H9 (cell line): Measurements from ENCODE around the gene PLAGL1. TPM values are rescaled to one million over a fixed set of nuclear protein-coding genes. Genes with fewer than 3 reads are reported as not detected.

Experiments used
- DNase-seq: peaks from one replicate; pipeline ENCODE4 v3.0.0-alpha.2; 2017
- H2AFZ ChIP-seq: one replicate; pipeline ENCODE4 v1.6.1; 2013; ENCODE audit warnings: mild to moderate bottlenecking, low read length, control low read depth, moderate library complexity
- H2AK5ac ChIP-seq: 2 replicates; pipeline ENCODE4 v1.6.1; 2013; ENCODE audit warnings: low read length, control low read depth, mixed read lengths; ENCODE audit not compliant: insufficient read length
- H2BK120ac ChIP-seq: one replicate; pipeline ENCODE4 v1.6.1; 2013; ENCODE audit warnings: low read depth, mild to moderate bottlenecking, low read length, control low read depth, inconsistent platforms; ENCODE audit not compliant: poor library complexity, severe bottlenecking
- H2BK12ac ChIP-seq: 2 replicates; pipeline ENCODE4 v1.6.1; 2013; ENCODE audit warnings: low read length, control low read depth, mixed read lengths, low read depth; ENCODE audit not compliant: insufficient read length
- H2BK15ac ChIP-seq: 2 replicates; pipeline ENCODE4 v1.6.1; 2013; ENCODE audit warnings: low read depth, low read length, control low read depth
- H2BK20ac ChIP-seq: one replicate; pipeline ENCODE4 v1.6.1; 2013; ENCODE audit warnings: low read depth, mild to moderate bottlenecking, low read length, control low read depth, inconsistent platforms; ENCODE audit not compliant: poor library complexity, severe bottlenecking
- H2BK5ac ChIP-seq: 2 replicates; pipeline ENCODE4 v1.6.1; 2013; ENCODE audit warnings: low read length, control low read depth, mixed read lengths; ENCODE audit not compliant: insufficient read length
- H3K14ac ChIP-seq: 2 replicates; pipeline ENCODE4 v1.6.1; 2013; ENCODE audit warnings: low read length, control low read depth; ENCODE audit not compliant: insufficient read depth
- H3K18ac ChIP-seq: 2 replicates; pipeline ENCODE4 v1.6.1; 2013; ENCODE audit warnings: low read depth, mild to moderate bottlenecking, mixed read lengths, low read length, control low read depth; ENCODE audit not compliant: insufficient read length
- H3K23ac ChIP-seq: 2 replicates; pipeline ENCODE4 v1.6.1; 2013; ENCODE audit warnings: low read length, control low read depth, mixed read lengths, low read depth; ENCODE audit not compliant: insufficient read length
- H3K23me2 ChIP-seq: 2 replicates; pipeline ENCODE4 v1.6.1; 2013; ENCODE audit warnings: low read depth, mild to moderate bottlenecking, mixed read lengths, low read length, control low read depth; ENCODE audit not compliant: insufficient read length, poor library complexity, severe bottlenecking
- H3K27ac ChIP-seq: 2 replicates; pipeline ENCODE4 v1.5.1; 2013; ENCODE audit warnings: low read length, control low read depth, mixed read lengths, low read depth; ENCODE audit not compliant: insufficient read length
- H3K27me3 ChIP-seq: 2 replicates; pipeline ENCODE4 v1.6.1; 2013; ENCODE audit warnings: low read length, control low read depth, inconsistent platforms; ENCODE audit not compliant: insufficient read depth
- H3K4ac ChIP-seq: 2 replicates; pipeline ENCODE4 v1.6.1; 2013; ENCODE audit warnings: low read depth, mild to moderate bottlenecking, control low read depth, inconsistent platforms, low read length, moderate library complexity
- H3K4me1 ChIP-seq: 2 replicates; pipeline ENCODE4 v1.6.1; 2013; ENCODE audit warnings: low read length, control low read depth, inconsistent platforms; ENCODE audit not compliant: insufficient read depth
- H3K4me2 ChIP-seq: 2 replicates; pipeline ENCODE4 v1.6.1; 2013; ENCODE audit warnings: low read length, control low read depth, mixed read lengths; ENCODE audit not compliant: insufficient read length, insufficient read depth
- H3K56ac ChIP-seq: 2 replicates; pipeline ENCODE4 v1.6.1; 2013; ENCODE audit warnings: low read depth, mild to moderate bottlenecking, mixed read lengths, low read length, control low read depth; ENCODE audit not compliant: insufficient read length
- H3K79me1 ChIP-seq: 2 replicates; pipeline ENCODE4 v1.6.1; 2013; ENCODE audit warnings: low read depth, mild to moderate bottlenecking, moderate library complexity, low read length, control low read depth, inconsistent platforms; ENCODE audit not compliant: insufficient read depth, poor library complexity, severe bottlenecking
- H3K79me2 ChIP-seq: 2 replicates; pipeline ENCODE4 v1.6.1; 2013; ENCODE audit warnings: low read length, control low read depth, inconsistent platforms; ENCODE audit not compliant: insufficient read depth
- H3K9ac ChIP-seq: 2 replicates; pipeline ENCODE4 v1.6.1; 2013; ENCODE audit warnings: low read length, control low read depth, mixed read lengths; ENCODE audit not compliant: insufficient read length; ENCODE audit errors: extremely low read depth
- H3K9me3 ChIP-seq: one replicate; pipeline ENCODE4 v1.6.1; 2013; ENCODE audit warnings: low read depth, low read length, inconsistent platforms; ENCODE audit not compliant: control insufficient read depth
- H3T11ph ChIP-seq: one replicate; pipeline ENCODE4 v1.6.1; 2013; ENCODE audit warnings: mild to moderate bottlenecking, low read length, control low read depth, inconsistent platforms
- H4K20me1 ChIP-seq: one replicate; pipeline ENCODE4 v1.6.1; 2013; ENCODE audit not compliant: control insufficient read depth, insufficient read length, insufficient read depth
- H4K5ac ChIP-seq: 2 replicates; pipeline ENCODE4 v1.6.1; 2013; ENCODE audit warnings: low read depth, mild to moderate bottlenecking, mixed read lengths, low read length, control low read depth; ENCODE audit not compliant: insufficient read length
- H4K8ac ChIP-seq: replicated peaks from 2 replicates; pipeline ENCODE4 v1.6.1; 2013; ENCODE audit warnings: low read length, control low read depth, mixed read lengths, low read depth; ENCODE audit not compliant: insufficient read length
- H4K91ac ChIP-seq: 2 replicates; pipeline ENCODE4 v1.6.1; 2013; ENCODE audit warnings: low read depth, mild to moderate bottlenecking, moderate library complexity, mixed read lengths, low read length, control low read depth; ENCODE audit not compliant: insufficient read length
- H3K27ac Mint-ChIP-seq, 3 experiments: 2 replicates in 2 of 3; 3 replicates in 1 of 3; pipeline ENCODE4 v1.8.0; 2020 to 2021; ENCODE audit warnings: mixed read lengths in 3 of 3, mild to moderate bottlenecking in 1 of 3, moderate library complexity in 1 of 3
- H3K27me3 Mint-ChIP-seq: 2 replicates; pipeline ENCODE4 v1.8.0; 2021; ENCODE audit warnings: low read depth, mild to moderate bottlenecking, moderate library complexity, mixed read lengths
- H3K36me3 Mint-ChIP-seq, 3 experiments: 2 replicates in 2 of 3; 3 replicates in 1 of 3; pipeline ENCODE4 v1.8.0; 2020 to 2021; ENCODE audit warnings: low read depth in 3 of 3, mixed read lengths in 3 of 3; ENCODE audit not compliant: insufficient read depth in 1 of 3
- H3K4me1 Mint-ChIP-seq, 2 experiments: 2 replicates each; pipeline ENCODE4 v1.8.0; 2020; ENCODE audit warnings: mixed read lengths in 2 of 2
- H3K4me3 Mint-ChIP-seq, 2 experiments: 2 replicates in 1 of 2; 3 replicates in 1 of 2; pipeline ENCODE4 v1.8.0; 2020 to 2021; ENCODE audit warnings: mild to moderate bottlenecking in 2 of 2, mixed read lengths in 2 of 2, moderate library complexity in 1 of 2
- H3K9me3 Mint-ChIP-seq, 2 experiments: 2 replicates in 1 of 2; 3 replicates in 1 of 2; pipeline ENCODE4 v1.8.0; 2020; ENCODE audit warnings: mild to moderate bottlenecking in 2 of 2, mixed read lengths in 2 of 2, moderate library complexity in 1 of 2
- WGBS: extraction: QIAGEN DNeasy Blood & Tissue Kit; methylation state at CpG from one replicate; pipeline ENCODE4 v1.1.7; 2013; ENCODE audit warnings: missing lambda C conversion rate, low lambda C conversion rate, mixed read lengths; ENCODE audit not compliant: insufficient read length; ENCODE audit errors: extremely low coverage; 5-methylcytosine and 5-hydroxymethylcytosine counted together
- total RNA-seq: library from RNA; stranded (reverse); gene quantifications from 2 replicates; pipeline ENCODE4 v1.2.1, GENCODE V29; 2021
- TF ChIP-seq, protein P1 (sequence below): fragments of 200-600 bp; sonication (generic); conservative IDR thresholded peaks from 3 replicates; pipeline ENCODE4 v1.8.0; 2021; ENCODE audit warnings: antibody characterized with exemption, mild to moderate bottlenecking

PLAGL1 gene
- total RNA-seq, 1 experiment from 2014 or later: 1.9 TPM

DNA sequence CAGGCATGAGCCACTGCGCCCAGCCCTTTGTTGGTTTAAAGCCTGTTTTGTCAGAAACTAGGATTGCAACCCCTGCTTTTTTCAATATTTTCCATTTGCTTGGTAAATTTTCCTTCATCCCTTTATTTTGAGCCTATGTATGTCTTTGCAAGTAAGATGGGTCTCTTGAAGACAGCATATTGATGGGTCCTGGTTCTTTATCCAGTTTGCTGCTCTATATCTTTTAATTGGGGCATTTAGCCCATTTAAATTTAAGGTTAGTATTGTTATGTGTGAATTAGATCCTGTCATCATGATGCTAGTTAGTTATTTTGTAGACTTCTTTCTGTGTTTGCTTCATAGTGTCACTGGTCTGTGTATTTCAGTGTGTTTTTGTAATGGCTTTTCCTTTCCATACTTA is 97.0 kb downstream of the PLAGL1 start:
- Histone ChIP-seq H2BK120ac (no peak overlapping the region), H3K4me1 (no peaks in the 10 kb centered on the region), H4K91ac (no peak overlapping the region), H3K56ac (no peak overlapping the region), H3K27ac (no peak overlapping the region), H3K27me3 (no peaks in the 10 kb centered on the region), H2BK5ac (no peak overlapping the region), H3K9ac (no peak overlapping the region), H2BK20ac (no peak overlapping the region), H2AFZ (no peak overlapping the region), H2BK12ac (no peak overlapping the region), H3K79me1 (no peaks in the 10 kb centered on the region), H4K8ac (no peak overlapping the region), H3K23ac (no peak overlapping the region), H4K20me1 (no peaks in the 10 kb centered on the region), H3K9me3 (no peaks in the 10 kb centered on the region), H2AK5ac (no peak overlapping the region), H3K23me2 (no peaks in the 10 kb centered on the region), H3K4me2 (no peak overlapping the region), H2BK15ac (no peak overlapping the region), H4K5ac (no peak overlapping the region), H3K18ac (no peak overlapping the region), H3K79me2 (no peaks in the 10 kb centered on the region), H3T11ph (no peak overlapping the region), H3K4ac (no peak overlapping the region), H3K14ac (no peak overlapping the region)
- Mint-ChIP-seq H3K4me1 (peaks cover 11 to 18% of the 10 kb centered on the region in 2 experiments), H3K36me3 (peaks cover 0 to 4% (median 0%) of the 10 kb centered on the region in 3 experiments; a peak in 4 of 7 replicates), H3K27me3 (no peaks in the 10 kb centered on the region; the same call in none of the 2 replicates), H3K9me3 (peaks cover 9 to 10% of the 10 kb centered on the region in 2 experiments; a peak in 4 of 5 replicates), H3K27ac (no peak overlapping the region), H3K4me3 (no peak overlapping the region)
- WGBS: no CpG with 5 or more reads among the region's 1 CpG
- TF ChIP-seq, protein P1, sequence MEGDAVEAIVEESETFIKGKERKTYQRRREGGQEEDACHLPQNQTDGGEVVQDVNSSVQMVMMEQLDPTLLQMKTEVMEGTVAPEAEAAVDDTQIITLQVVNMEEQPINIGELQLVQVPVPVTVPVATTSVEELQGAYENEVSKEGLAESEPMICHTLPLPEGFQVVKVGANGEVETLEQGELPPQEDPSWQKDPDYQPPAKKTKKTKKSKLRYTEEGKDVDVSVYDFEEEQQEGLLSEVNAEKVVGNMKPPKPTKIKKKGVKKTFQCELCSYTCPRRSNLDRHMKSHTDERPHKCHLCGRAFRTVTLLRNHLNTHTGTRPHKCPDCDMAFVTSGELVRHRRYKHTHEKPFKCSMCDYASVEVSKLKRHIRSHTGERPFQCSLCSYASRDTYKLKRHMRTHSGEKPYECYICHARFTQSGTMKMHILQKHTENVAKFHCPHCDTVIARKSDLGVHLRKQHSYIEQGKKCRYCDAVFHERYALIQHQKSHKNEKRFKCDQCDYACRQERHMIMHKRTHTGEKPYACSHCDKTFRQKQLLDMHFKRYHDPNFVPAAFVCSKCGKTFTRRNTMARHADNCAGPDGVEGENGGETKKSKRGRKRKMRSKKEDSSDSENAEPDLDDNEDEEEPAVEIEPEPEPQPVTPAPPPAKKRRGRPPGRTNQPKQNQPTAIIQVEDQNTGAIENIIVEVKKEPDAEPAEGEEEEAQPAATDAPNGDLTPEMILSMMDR: no peak
- DNase-seq: no peak
